ENCODE data around the gene RPS15A. TPM values are rescaled to one million over a fixed set of nuclear protein-coding genes. Genes with fewer than 3 reads are reported as not detected.
A peak's percentile ranks its signal among the peaks of the same experiment; 100 is the strongest.

Gene RPS15A
- total and polyA plus RNA-seq, 2 of the 8 experiments (the other 6 are each of a cell fraction or from before 2014, with no cell fraction given), result 1,784 to 5,666 TPM

DNA sequence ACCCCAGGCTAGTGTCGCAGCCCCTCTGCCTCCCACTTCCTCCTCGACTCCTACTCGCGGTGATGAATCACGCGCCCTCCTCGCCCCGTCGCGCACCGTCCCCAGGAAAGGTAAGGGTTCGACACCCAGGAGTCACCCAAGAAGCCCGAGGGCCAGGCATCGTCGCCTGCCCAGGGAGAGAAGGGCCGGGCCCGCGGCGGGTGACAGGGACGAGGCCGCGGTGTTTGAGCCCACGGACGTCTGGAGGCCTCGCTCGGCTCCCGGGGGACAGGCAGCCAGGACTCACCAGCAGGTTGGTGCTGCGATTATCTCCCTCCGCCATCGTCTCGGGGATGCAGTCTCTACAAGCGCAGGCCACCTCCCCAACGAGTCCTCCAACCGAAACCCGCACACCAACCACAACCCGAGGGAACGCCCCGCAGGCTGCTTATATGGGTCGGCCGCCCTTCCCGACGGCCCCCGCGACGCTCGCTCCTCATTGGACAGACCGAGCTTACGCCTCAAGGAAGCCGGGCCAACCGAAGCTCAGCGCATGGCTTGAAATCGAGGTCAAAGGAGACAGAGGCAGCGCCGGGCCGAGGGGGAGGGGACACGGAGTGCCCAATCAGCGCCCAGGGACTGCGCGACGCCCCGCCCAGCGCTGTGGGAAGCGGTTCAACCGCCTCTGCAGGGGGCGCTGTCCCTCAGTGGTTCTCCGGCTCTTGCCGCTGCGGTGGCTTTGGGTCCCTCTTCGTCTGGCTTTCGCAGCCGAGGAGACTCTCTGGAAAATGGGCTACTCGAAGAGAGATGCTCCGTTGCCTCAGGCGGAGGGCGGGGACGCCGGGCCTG, 11.2 kb upstream of the RPS15A start, which contains the start of gene ARL6IP1:
ARL6IP1 (minus strand) TSS at position 405 of the 828 bp plus-strand sequence; CDS start at position 322, 83 bp downstream.
- Histone ChIP-seq H2BK5ac (ENCODE audit: low read depth, low read length) (peak within 1 kb of the TSS; percentile 77), H3K9ac (replicated peaks in 1 of 4; ENCODE audit: extremely low read depth in 1 of 4, low read depth in 3 of 4, low read length in 3 of 4) (peak within 1 kb of the TSS; percentile 82 to 89 (median 84)), H3K14ac (ENCODE audit: insufficient read length) (no peak within 1 kb of the TSS), H4K5ac (ENCODE audit: insufficient read length, low read depth, low read length) (peak within 1 kb of the TSS; percentile 93), H3K36me3 (ENCODE audit: control insufficient read depth in 2 of 4, insufficient read depth in 4 of 4, low read length in 3 of 4) (peaks cover 0 to 25% (median 3%) of the 10 kb centered on the region in 4 experiments; a peak in 4 of 8 replicates), H3K79me2 (ENCODE audit: control insufficient read depth in 1 of 2, insufficient read depth in 2 of 2, low read length in 2 of 2) (peaks cover 16 to 48% of the 10 kb centered on the region in 2 experiments), H3K27me3 (replicated peaks in 1 of 4; ENCODE audit: control insufficient read depth in 3 of 4, extremely low read depth in 1 of 4, insufficient read depth in 3 of 4, low read length in 3 of 4) (no peaks in the 10 kb centered on the region), H4K8ac (ENCODE audit: extremely low read depth, insufficient read depth, low read length) (peak within 1 kb of the TSS; percentile 95), H3K23ac (ENCODE audit: insufficient read length) (no peak within 1 kb of the TSS), H3K23me2 (ENCODE audit: low read depth, low read length) (peaks cover 3% of the 10 kb centered on the region; the same call in 1 of the 2 replicates), H3K4ac (replicated peaks; ENCODE audit: insufficient read length, low read depth, low read length) (peak within 1 kb of the TSS; percentile 57), H3K18ac (ENCODE audit: extremely low read depth, low read length) (peak within 1 kb of the TSS; percentile 75), H2BK12ac (ENCODE audit: low read depth, low read length) (peak within 1 kb of the TSS; percentile 22; the same call in 1 of the 2 replicates), H3K4me3 (ENCODE audit: extremely low read depth in 1 of 4, insufficient read depth in 2 of 4, low read depth in 3 of 4, low read length in 4 of 4) (peak within 1 kb of the TSS; percentile 63 to 93 (median 91)), H3K9me3 (ENCODE audit: insufficient read depth in 2 of 2, low read depth in 1 of 2, low read length in 1 of 2) (no peaks in the 10 kb centered on the region; a peak in 1 of 4 replicates), H2BK20ac (ENCODE audit: low read length) (no peak within 1 kb of the TSS), H2AK5ac (ENCODE audit: low read depth, low read length) (no peak within 1 kb of the TSS; the same call in 1 of the 2 replicates), H4K20me1 (replicated peaks in 1 of 2; ENCODE audit: control insufficient read depth in 1 of 2, insufficient read depth in 2 of 2, low read length in 2 of 2) (peaks cover 3 to 4% of the 10 kb centered on the region in 2 experiments), H3K4me1 (replicated peaks in 1 of 4; ENCODE audit: control insufficient read depth in 3 of 4, insufficient read depth in 4 of 4, low read length in 3 of 4) (peaks cover 3 to 11% (median 5%) of the 10 kb centered on the region in 4 experiments; a peak in 5 of 7 replicates), H2BK120ac (replicated peaks; ENCODE audit: low read depth, low read length) (peak within 1 kb of the TSS; percentile 10), H3K4me2 (ENCODE audit: insufficient read depth in 1 of 2, low read depth in 2 of 2, low read length in 2 of 2) (peak within 1 kb of the TSS; percentile 79 to 92), H2BK15ac (ENCODE audit: low read length) (no peak within 1 kb of the TSS), H4K91ac (replicated peaks; ENCODE audit: insufficient read length, low read length) (peak within 1 kb of the TSS; percentile 72), H2AFZ (ENCODE audit: low read length) (no peak within 1 kb of the TSS), H3K79me1 (ENCODE audit: low read depth, low read length) (no peaks in the 10 kb centered on the region; the same call in 1 of the 2 replicates), H3K56ac (replicated peaks; ENCODE audit: insufficient read length, low read depth, low read length) (peak within 1 kb of the TSS; percentile 74), H3K27ac (ENCODE audit: low read depth, low read length) (peak within 1 kb of the TSS; percentile 93)
- FAIRE-seq, result peak; percentile 58
- DNase-seq (ENCODE audit: low read depth in 1 of 2, low spot score in 2 of 2), result peak; percentile 95 to 100
- WGBS, 2 experiments (ENCODE audit: extremely low coverage in 1 of 2, insufficient coverage in 1 of 2, insufficient read length in 1 of 2, insufficient replicate concordance in 2 of 2, low coverage in 1 of 2, low lambda C conversion rate in 2 of 2, missing lambda C conversion rate in 1 of 2), result 3% methylated on average over 54 of the region's 77 CpGs; no CpG with 5 or more reads in 1 of the 2 experiments
- ChIA-PET CTCF (ENCODE audit: partially characterized antibody) (interaction anchor here (1.1 to 2.1 kb wide), 5 partner anchors 9 to 180 kb away, joined by 3 to 9 read pairs (median 6); partner anchors contain the start of gene RPS15A), POLR2A (ENCODE audit: partially characterized antibody) (interaction anchor here (0.6 to 14.8 kb wide), 36 partner anchors 8 to 275 kb away, joined by 3 to 503 read pairs (median 4); partner anchors contain the start of genes COQ7, RPS15A, SMG1 and TMC7)
- TF ChIP-seq BACH1 (IDR thresholded peaks at IDR 0.05; ENCODE audit: low read length) (no peak), HDAC2 (IDR thresholded peaks at IDR 0.05; ENCODE audit: borderline replicate concordance in 1 of 2, low read depth in 2 of 2, low read length in 2 of 2) (peak in 1 of 2 experiments; percentile 67; a peak in 1 of 4 replicates), GABPA (IDR thresholded peaks at IDR 0.05; ENCODE audit: borderline replicate concordance, insufficient read depth, low read length) (no peak), SRF (IDR thresholded peaks at IDR 0.05; ENCODE audit: low read depth, low read length) (no peak), KDM4A (IDR thresholded peaks at IDR 0.05; ENCODE audit: low read depth, low read length, severe bottlenecking) (peak; percentile 35), CBX8 (IDR thresholded peaks at IDR 0.05; ENCODE audit: borderline replicate concordance, low read depth, low read length) (no peak)
- TF ChIP-seq, protein P1, sequence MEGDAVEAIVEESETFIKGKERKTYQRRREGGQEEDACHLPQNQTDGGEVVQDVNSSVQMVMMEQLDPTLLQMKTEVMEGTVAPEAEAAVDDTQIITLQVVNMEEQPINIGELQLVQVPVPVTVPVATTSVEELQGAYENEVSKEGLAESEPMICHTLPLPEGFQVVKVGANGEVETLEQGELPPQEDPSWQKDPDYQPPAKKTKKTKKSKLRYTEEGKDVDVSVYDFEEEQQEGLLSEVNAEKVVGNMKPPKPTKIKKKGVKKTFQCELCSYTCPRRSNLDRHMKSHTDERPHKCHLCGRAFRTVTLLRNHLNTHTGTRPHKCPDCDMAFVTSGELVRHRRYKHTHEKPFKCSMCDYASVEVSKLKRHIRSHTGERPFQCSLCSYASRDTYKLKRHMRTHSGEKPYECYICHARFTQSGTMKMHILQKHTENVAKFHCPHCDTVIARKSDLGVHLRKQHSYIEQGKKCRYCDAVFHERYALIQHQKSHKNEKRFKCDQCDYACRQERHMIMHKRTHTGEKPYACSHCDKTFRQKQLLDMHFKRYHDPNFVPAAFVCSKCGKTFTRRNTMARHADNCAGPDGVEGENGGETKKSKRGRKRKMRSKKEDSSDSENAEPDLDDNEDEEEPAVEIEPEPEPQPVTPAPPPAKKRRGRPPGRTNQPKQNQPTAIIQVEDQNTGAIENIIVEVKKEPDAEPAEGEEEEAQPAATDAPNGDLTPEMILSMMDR (IDR thresholded peaks at IDR 0.05; ENCODE audit: control extremely low read depth in 1 of 3, insufficient read depth in 1 of 3, low read depth in 1 of 3, low read length in 3 of 3), result peak; percentile 54 to 80 (median 65)
